Measurements from ENCODE around the gene RSAD2. TPM values are rescaled to one million over a fixed set of nuclear protein-coding genes. Genes with fewer than 3 reads are reported as not detected.

RSAD2 gene
- total and polyA plus RNA-seq, 8 donors, result 0.45 to 9.2 (median 1.4) TPM; not detected in 2

GRCh38 chr2:6922201-6922656 lies 44.7 kb downstream of the RSAD2 start:
- Histone ChIP-seq H3K9me3 (no peaks in the 10 kb centered on the region), H3K27ac (no peak overlapping the region), H3K27me3 (peaks cover 0 to 4% (median 0%) of the 10 kb centered on the region in 3 donors), H3K36me3 (no peaks in the 10 kb centered on the region), H3K4me1 (peaks cover 10 to 52% (median 31%) of the 10 kb centered on the region in 4 donors), H3K4me3 (no peak overlapping the region)
- intact Hi-C loops (cut with DNase I; ENCODE audit: low total_unique reads), result no loop called here
- DNase-seq, result peak in 1 of 2 donors; percentile 76
- 60 to 76% (median 66%) methylated on average over 8 of the region's 8 CpGs for WGBS, 5 donors
- TF ChIP-seq CTCF (IDR thresholded peaks at IDR 0.05), result no peak
- TF ChIP-seq POLR2A (IDR thresholded peaks at IDR 0.05), result no peak
- TF ChIP-seq POLR2AphosphoS5 (IDR thresholded peaks at IDR 0.05), result no peak
- TF ChIP-seq EP300 (IDR thresholded peaks at IDR 0.05), result no peak

- peaks cover 12 to 47% (median 30%) of the 10 kb centered on the region in 4 donors for H3K4me1 ChIP-seq
Measured at GRCh38 chr2:6923319-6923718, 45.7 kb downstream of the RSAD2 start.

GRCh38 chr2:6924101-6924923 lies 46.7 kb downstream of the RSAD2 start:
- WGBS, 5 donors, result 94 to 96% (median 95%) methylated on average over 15 to 19 of the region's 19 CpGs
- Histone ChIP-seq H3K4me1 (peaks cover 12 to 40% (median 28%) of the 10 kb centered on the region in 4 donors), H3K27me3 (no peaks in the 10 kb centered on the region), H3K9me3 (no peaks in the 10 kb centered on the region), H3K4me3 (no peak overlapping the region), H3K36me3 (no peaks in the 10 kb centered on the region), H3K27ac (no peak overlapping the region)
- intact Hi-C loops (cut with DNase I; ENCODE audit: low total_unique reads), result no loop called here
- DNase-seq, result no peak
- TF ChIP-seq POLR2A (IDR thresholded peaks at IDR 0.05) (no peak), POLR2AphosphoS5 (IDR thresholded peaks at IDR 0.05) (no peak), EP300 (IDR thresholded peaks at IDR 0.05) (no peak), CTCF (IDR thresholded peaks at IDR 0.05) (no peak)

More at GRCh38 chr2:6923319-6923718, 45.7 kb downstream of the RSAD2 start:
- Histone ChIP-seq H3K36me3 (no peaks in the 10 kb centered on the region), H3K4me3 (no peak overlapping the region), H3K27me3 (no peaks in the 10 kb centered on the region), H3K27ac (no peak overlapping the region), H3K9me3 (no peaks in the 10 kb centered on the region)
- WGBS, 5 donors, result 82 to 91% (median 89%) methylated on average over 10 of the region's 10 CpGs
- no peak for DNase-seq
- TF ChIP-seq CTCF (IDR thresholded peaks at IDR 0.05) (no peak), POLR2A (IDR thresholded peaks at IDR 0.05) (no peak), POLR2AphosphoS5 (IDR thresholded peaks at IDR 0.05) (no peak), EP300 (IDR thresholded peaks at IDR 0.05) (no peak)
- intact Hi-C loops (cut with DNase I; ENCODE audit: low total_unique reads), result no loop called here

GRCh38 chr2:6924924-6925409 lies 47.4 kb downstream of the RSAD2 start:
- Histone ChIP-seq H3K4me1 (peaks cover 12 to 39% (median 29%) of the 10 kb centered on the region in 4 donors), H3K4me3 (no peak overlapping the region)

More at GRCh38 chr2:6924924-6925409, 47.4 kb downstream of the RSAD2 start:
- H3K27ac ChIP-seq, result no peak overlapping the region
- H3K9me3 ChIP-seq, result no peaks in the 10 kb centered on the region
- H3K27me3 ChIP-seq, result no peaks in the 10 kb centered on the region
- no peaks in the 10 kb centered on the region for H3K36me3 ChIP-seq
- TF ChIP-seq POLR2AphosphoS5 (IDR thresholded peaks at IDR 0.05) (no peak), POLR2A (IDR thresholded peaks at IDR 0.05) (no peak), EP300 (IDR thresholded peaks at IDR 0.05) (no peak), CTCF (IDR thresholded peaks at IDR 0.05) (no peak)
- 78 to 90% (median 81%) methylated on average over 7 of the region's 7 CpGs for WGBS, 5 donors
- DNase-seq, result no peak
- intact Hi-C loops (cut with DNase I; ENCODE audit: low total_unique reads), result no loop called here
